DOHH2 (cell line): ENCODE measurements around the gene CYP11A1.

ENCODE experiments used
- H3F3A ChIP-seq: fragments of 200-600 bp; sonication (generic), shearing (Covaris generic); 2 replicates; pipeline ENCODE4 v1.6.0; 2016; ENCODE audit warnings: antibody characterized with exemption, mild to moderate bottlenecking; ENCODE audit not compliant: control insufficient read depth, insufficient read depth
- H3K27ac ChIP-seq: fragments of 200-600 bp; sonication (generic); 2 replicates; pipeline ENCODE4 v1.5.1; 2014; ENCODE audit warnings: low read depth, mild to moderate bottlenecking, low read length, moderate library complexity
- H3K27me3 ChIP-seq: fragments of 200-600 bp; sonication (generic); 2 replicates; pipeline ENCODE4 v1.6.1; 2014; ENCODE audit warnings: mild to moderate bottlenecking, low read length, mixed read lengths; ENCODE audit not compliant: control insufficient read depth
- H3K36me3 ChIP-seq: fragments of 200-600 bp; sonication (generic); 2 replicates; pipeline ENCODE4 v1.6.1; 2014; ENCODE audit warnings: mild to moderate bottlenecking, low read length, moderate library complexity, mixed read lengths; ENCODE audit not compliant: control insufficient read depth
- H3K4me1 ChIP-seq: fragments of 200-600 bp; sonication (generic); 2 replicates; pipeline ENCODE4 v1.6.1; 2014; ENCODE audit warnings: mild to moderate bottlenecking, low read length, mixed read lengths; ENCODE audit not compliant: control insufficient read depth
- H3K4me2 ChIP-seq: fragments of 200-600 bp; sonication (generic); 2 replicates; pipeline ENCODE4 v1.6.0; 2014; ENCODE audit warnings: mild to moderate bottlenecking, low read length, moderate library complexity
- H3K4me3 ChIP-seq: fragments of 200-600 bp; sonication (generic); 2 replicates; pipeline ENCODE4 v1.5.1; 2014; ENCODE audit warnings: mild to moderate bottlenecking, low read length, mixed read lengths
- H3K79me2 ChIP-seq: fragments of 200-600 bp; sonication (generic); 2 replicates; pipeline ENCODE4 v1.6.1; 2014; ENCODE audit warnings: mild to moderate bottlenecking, low read length, mixed read lengths; ENCODE audit not compliant: control insufficient read depth
- H3K9me2 ChIP-seq: fragments of 200-600 bp; sonication (generic); replicated peaks from 2 replicates; pipeline ENCODE4 v1.6.1; 2014; ENCODE audit warnings: mild to moderate bottlenecking, low read length, mixed read lengths; ENCODE audit not compliant: control insufficient read depth
- H3K9me3 ChIP-seq: fragments of 200-600 bp; sonication (generic); 2 replicates; pipeline ENCODE4 v1.6.1; 2014; ENCODE audit warnings: antibody characterized with exemption, low read length, mixed read lengths; ENCODE audit not compliant: control insufficient read depth, insufficient read depth
- H4K20me1 ChIP-seq: fragments of 200-600 bp; sonication (generic); 2 replicates; pipeline ENCODE4 v1.6.0; 2014; ENCODE audit warnings: low read depth, mild to moderate bottlenecking, antibody characterized with exemption, low read length, moderate library complexity; ENCODE audit not compliant: control insufficient read depth, insufficient read depth
- EZH2phosphoT487 ChIP-seq: fragments of 200-600 bp; sonication (generic); IDR thresholded peaks from 2 replicates; pipeline ENCODE4 v1.6.1; 2017; ENCODE audit warnings: borderline replicate concordance, mild to moderate bottlenecking, antibody characterized with exemption, low read length, moderate library complexity, mixed read lengths
- TF ChIP-seq, protein P1 (sequence below): fragments of 200-600 bp; sonication (generic); IDR thresholded peaks from one replicate; pipeline ENCODE4 v1.5.1; 2014; ENCODE audit warnings: antibody characterized with exemption, mild to moderate bottlenecking, low read depth, low read length; ENCODE audit not compliant: poor library complexity, severe bottlenecking

The CYP11A1 gene

GRCh38 chr15:74375303-74375693 lies 7.9 kb upstream of the CYP11A1 start:
- H3F3A ChIP-seq, result peaks cover 6% of the 10 kb centered on the region
- H3K27ac ChIP-seq, result no peak overlapping the region
- H3K79me2 ChIP-seq, result no peaks in the 10 kb centered on the region
- H3K36me3 ChIP-seq, result no peaks in the 10 kb centered on the region
- peaks cover 18% of the 10 kb centered on the region for H3K4me1 ChIP-seq
- no peaks in the 10 kb centered on the region for H3K9me3 ChIP-seq
- H3K9me2 ChIP-seq, result no peaks in the 10 kb centered on the region
- H4K20me1 ChIP-seq, result peaks cover 5% of the 10 kb centered on the region; the same call in 1 of the 2 replicates
- peak overlapping the region; percentile 98; the same call in 1 of the 2 replicates for H3K4me2 ChIP-seq
- H3K4me3 ChIP-seq, result no peak overlapping the region
- H3K27me3 ChIP-seq, result peaks cover 70% of the 10 kb centered on the region
- TF ChIP-seq EZH2phosphoT487, result no peak
- TF ChIP-seq, protein P1, sequence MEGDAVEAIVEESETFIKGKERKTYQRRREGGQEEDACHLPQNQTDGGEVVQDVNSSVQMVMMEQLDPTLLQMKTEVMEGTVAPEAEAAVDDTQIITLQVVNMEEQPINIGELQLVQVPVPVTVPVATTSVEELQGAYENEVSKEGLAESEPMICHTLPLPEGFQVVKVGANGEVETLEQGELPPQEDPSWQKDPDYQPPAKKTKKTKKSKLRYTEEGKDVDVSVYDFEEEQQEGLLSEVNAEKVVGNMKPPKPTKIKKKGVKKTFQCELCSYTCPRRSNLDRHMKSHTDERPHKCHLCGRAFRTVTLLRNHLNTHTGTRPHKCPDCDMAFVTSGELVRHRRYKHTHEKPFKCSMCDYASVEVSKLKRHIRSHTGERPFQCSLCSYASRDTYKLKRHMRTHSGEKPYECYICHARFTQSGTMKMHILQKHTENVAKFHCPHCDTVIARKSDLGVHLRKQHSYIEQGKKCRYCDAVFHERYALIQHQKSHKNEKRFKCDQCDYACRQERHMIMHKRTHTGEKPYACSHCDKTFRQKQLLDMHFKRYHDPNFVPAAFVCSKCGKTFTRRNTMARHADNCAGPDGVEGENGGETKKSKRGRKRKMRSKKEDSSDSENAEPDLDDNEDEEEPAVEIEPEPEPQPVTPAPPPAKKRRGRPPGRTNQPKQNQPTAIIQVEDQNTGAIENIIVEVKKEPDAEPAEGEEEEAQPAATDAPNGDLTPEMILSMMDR, result peak; percentile 83

- Histone ChIP-seq H3K27ac (no peak overlapping the region), H3K9me2 (no peaks in the 10 kb centered on the region), H3K4me2 (peak overlapping the region; percentile 98), H3K4me1 (peaks cover 18% of the 10 kb centered on the region), H3K79me2 (no peaks in the 10 kb centered on the region), H4K20me1 (peaks cover 5% of the 10 kb centered on the region; the same call in 1 of the 2 replicates), H3K4me3 (peak overlapping the region; percentile 79), H3K27me3 (peaks cover 73% of the 10 kb centered on the region), H3K9me3 (no peaks in the 10 kb centered on the region), H3K36me3 (no peaks in the 10 kb centered on the region), H3F3A (peaks cover 6% of the 10 kb centered on the region)
- TF ChIP-seq, protein P1, result no peak
- no peak for TF ChIP-seq EZH2phosphoT487
These were observed 7.3 kb upstream of the CYP11A1 start for GRCh38 chr15:74374648-74375302.

DNA sequence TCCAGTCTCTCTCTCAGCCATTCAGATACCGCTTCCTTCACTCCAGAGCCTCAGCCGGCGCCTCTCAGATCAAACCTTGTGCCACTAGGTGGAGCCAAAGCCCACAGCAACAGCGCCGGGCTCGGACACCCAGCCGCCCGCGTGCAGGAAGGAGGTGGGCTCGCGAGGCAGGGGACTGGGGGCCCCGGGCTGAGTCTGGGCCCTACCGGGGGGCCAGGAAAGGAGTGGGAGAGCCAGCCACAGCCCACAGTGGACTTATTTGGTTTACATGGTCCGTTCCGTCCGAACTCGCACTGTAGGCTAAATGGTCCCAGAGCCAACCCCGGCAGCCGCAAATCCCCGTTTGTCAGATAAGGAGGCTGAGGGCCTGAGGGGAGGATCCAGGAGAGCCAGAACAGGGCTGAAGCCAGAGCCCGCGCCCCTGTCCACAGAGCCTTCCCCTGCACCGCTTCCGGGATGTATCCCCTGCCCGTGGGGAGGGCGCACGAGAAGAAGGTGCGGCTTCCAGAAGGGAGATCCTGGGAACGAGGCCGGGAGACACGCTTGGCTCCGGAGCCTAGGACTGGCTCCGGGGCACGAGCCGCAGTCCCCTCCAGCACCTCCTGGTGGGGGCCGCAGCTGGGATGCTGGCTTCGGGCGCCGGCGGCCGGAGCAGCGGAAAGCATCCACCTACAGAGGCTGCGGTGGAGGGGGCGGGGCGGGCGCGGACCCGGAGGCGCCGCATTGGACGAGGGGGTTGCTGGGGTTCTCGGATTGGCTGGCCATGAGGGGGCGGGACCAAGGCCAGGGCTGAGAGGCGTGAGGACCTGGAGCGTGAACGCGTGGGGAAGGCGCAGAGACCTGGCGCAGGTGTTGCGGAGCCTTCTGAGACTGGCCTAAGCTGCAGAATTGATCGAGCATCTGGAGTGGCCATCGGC lies 6.5 kb upstream of the CYP11A1 start:
- peaks cover 75% of the 10 kb centered on the region for H3K27me3 ChIP-seq
- H3K4me1 ChIP-seq, result peaks cover 18% of the 10 kb centered on the region
- H3K4me2 ChIP-seq, result peak overlapping the region; percentile 98
- TF ChIP-seq, protein P1, result peak; percentile 78
- TF ChIP-seq EZH2phosphoT487, result no peak
- H3K27ac ChIP-seq, result no peak overlapping the region
- H3K9me2 ChIP-seq, result no peaks in the 10 kb centered on the region
- H4K20me1 ChIP-seq, result peaks cover 8% of the 10 kb centered on the region; the same call in 1 of the 2 replicates
- H3K79me2 ChIP-seq, result no peaks in the 10 kb centered on the region
- H3K9me3 ChIP-seq, result no peaks in the 10 kb centered on the region
- no peaks in the 10 kb centered on the region for H3K36me3 ChIP-seq
- H3K4me3 ChIP-seq, result peak overlapping the region; percentile 79
- peaks cover 6% of the 10 kb centered on the region for H3F3A ChIP-seq
